ENCODE data around the gene ANKRD65.

Gene ANKRD65

DNA sequence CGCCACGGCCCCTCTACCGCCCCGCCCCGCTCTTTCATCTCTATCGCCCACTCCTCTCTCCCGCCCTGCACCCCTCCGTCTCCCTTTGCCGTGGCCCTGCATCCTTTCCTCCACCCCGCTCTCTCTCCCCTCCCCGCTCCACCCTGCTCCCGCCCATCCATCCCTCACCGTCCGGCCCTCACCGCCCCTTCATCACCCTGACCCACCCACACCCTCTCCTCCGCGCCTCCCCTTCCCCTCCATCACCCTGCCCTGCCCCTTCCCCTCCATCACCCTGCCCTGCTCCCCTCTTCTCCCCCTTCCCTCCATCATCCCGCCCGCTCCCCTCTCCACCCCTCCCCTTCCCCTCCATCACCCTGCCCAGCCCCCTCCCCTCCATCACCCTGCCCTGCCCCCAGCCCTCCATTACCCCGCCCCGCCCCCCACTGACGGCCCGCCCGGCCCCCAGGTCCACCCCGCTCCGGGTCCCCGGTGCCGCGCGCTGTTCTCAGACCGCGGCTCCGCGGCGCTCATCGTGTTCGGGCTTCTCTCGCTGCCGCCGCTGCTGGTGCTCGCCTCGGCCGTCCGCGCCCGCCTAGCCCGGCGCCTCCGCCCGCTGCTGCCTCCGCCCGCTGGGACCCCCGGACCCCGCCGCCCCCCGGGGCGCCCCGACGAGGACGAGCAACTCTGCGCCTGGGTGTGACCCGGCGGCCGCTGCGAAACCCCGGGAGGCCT lies 6.2 kb upstream of the ANKRD65 start:
- Histone ChIP-seq H3K4me3 (ENCODE audit: control insufficient read depth in 1 of 7, extremely low read depth in 1 of 7, insufficient read depth in 4 of 7, low read depth in 2 of 7, low read length in 6 of 7) (peak overlapping the region in 2 of 7 experiments; percentile 40 to 50), H3K27ac (ENCODE audit: insufficient read depth in 1 of 2, low read depth in 1 of 2, low read length in 2 of 2, poor library complexity in 1 of 2, severe bottlenecking in 2 of 2) (no peak overlapping the region), H3K9me3 (ENCODE audit: control extremely low read depth in 1 of 5, control insufficient read depth in 4 of 5, insufficient read depth in 2 of 5, low read depth in 1 of 5, low read length in 4 of 5) (no peaks in the 10 kb centered on the region), H3K27me3 (replicated peaks in 2 of 5; ENCODE audit: control insufficient read depth in 4 of 5, insufficient read depth in 5 of 5, low read length in 4 of 5) (peaks cover 0 to 4% (median 0%) of the 10 kb centered on the region in 5 experiments), H3K4me1 (ENCODE audit: control extremely low read depth in 1 of 4, control insufficient read depth in 4 of 4, insufficient read depth in 4 of 4, low read length in 3 of 4) (peaks cover 0 to 39% (median 22%) of the 10 kb centered on the region in 4 experiments), H3K36me3 (ENCODE audit: control insufficient read depth in 4 of 4, insufficient read depth in 4 of 4, low read length in 3 of 4) (no peaks in the 10 kb centered on the region)
- WGBS (ENCODE audit: insufficient coverage), result 11% methylated on average over 59 of the region's 66 CpGs
- DNase-seq, result peak in 1 of 3 donors; percentile 37
- ChIA-PET POLR2A (no interaction called here), CTCF (no interaction called here)

DNA sequence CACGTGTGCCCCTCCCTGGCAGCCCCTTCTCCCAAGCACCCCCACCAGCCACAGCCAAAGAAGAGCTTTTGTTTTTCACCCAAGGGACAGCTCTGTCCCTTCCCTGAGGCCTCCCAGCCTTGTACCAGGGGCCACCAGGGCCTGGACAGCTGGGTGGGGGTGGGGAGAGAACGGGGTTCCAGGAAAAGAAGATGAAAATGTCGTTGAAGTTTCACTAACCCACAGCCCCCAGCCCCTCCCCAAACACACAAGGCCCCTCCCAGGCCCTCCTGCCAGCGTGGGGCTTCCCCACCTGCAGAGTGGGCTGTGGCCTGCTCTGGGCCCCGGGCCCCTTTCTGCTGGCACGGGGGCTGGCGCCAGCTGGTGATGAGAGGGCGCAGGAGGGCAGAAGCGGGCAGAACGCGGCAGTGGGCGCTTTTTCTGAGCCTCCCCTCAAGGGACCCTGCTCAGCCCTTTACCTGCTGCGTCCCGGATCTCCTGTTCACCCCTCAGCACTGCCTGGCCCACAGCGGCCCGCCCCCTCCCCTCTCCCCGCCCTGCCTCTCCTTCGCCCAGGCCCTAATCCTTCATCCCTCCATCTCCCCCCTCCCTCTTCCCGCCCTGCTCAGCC lies 5.5 kb upstream of the ANKRD65 start:
- WGBS (ENCODE audit: insufficient coverage), result 29% methylated on average over 15 of the region's 19 CpGs
- Histone ChIP-seq H3K27me3 (replicated peaks in 2 of 5; ENCODE audit: control insufficient read depth in 4 of 5, insufficient read depth in 5 of 5, low read length in 4 of 5) (peaks cover 0 to 4% (median 0%) of the 10 kb centered on the region in 5 experiments), H3K4me1 (ENCODE audit: control extremely low read depth in 1 of 4, control insufficient read depth in 4 of 4, insufficient read depth in 4 of 4, low read length in 3 of 4) (peaks cover 0 to 32% (median 15%) of the 10 kb centered on the region in 4 experiments), H3K9me3 (ENCODE audit: control extremely low read depth in 1 of 5, control insufficient read depth in 4 of 5, insufficient read depth in 2 of 5, low read depth in 1 of 5, low read length in 4 of 5) (no peaks in the 10 kb centered on the region), H3K36me3 (ENCODE audit: control insufficient read depth in 4 of 4, insufficient read depth in 4 of 4, low read length in 3 of 4) (no peaks in the 10 kb centered on the region), H3K4me3 (ENCODE audit: control insufficient read depth in 1 of 7, extremely low read depth in 1 of 7, insufficient read depth in 4 of 7, low read depth in 2 of 7, low read length in 6 of 7) (peak overlapping the region in 1 of 7 experiments; percentile 25), H3K27ac (ENCODE audit: insufficient read depth in 1 of 2, low read depth in 1 of 2, low read length in 2 of 2, poor library complexity in 1 of 2, severe bottlenecking in 2 of 2) (no peak overlapping the region)
- POLR2A ChIA-PET, result no interaction called here
- peak in 2 of 3 donors; percentile 54 to 67 for DNase-seq
- CTCF ChIA-PET, result interaction anchor here (1.0 to 1.1 kb wide), 3 partner anchors 10 to 24 kb away, joined by 3 to 5 read pairs (median 4); no protein-coding TSS in a partner anchor

DNA sequence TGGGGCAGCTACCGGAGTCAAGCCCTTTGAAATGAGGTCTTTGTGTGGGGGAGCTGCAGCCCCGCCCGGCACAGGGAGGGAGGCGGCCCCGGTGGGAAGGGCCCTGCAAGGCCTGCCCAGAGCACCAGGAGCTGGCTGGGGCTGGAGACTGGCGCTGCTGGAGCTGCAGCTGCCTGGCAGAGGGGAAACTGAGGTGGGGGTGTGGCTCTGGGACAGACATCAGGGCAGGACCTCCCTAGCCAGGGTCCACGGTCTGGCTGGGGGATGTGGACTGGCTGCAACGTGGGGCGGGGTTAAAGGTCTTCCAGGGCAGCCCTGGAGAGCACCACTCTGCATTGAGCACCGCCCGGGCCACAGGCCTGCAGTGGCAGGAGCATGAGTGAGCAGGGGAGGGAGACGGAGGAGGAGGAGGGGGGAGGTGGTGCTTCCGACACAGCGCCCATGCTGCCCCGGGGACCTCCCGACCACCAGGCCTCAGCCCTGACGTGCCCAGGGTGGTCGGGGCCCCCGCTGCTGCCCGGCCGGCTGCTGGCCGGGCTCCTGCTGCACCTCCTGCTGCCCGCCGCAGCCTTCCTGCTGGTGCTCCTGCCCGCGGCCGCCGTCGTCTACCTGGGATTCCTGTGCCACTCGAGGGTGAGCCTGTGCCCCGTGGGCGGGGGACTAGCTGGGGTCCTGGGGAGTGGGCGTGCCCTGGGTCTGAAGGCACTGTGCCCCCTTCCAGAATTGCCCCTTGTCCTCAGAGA lies 4.8 kb upstream of the ANKRD65 start:
- ChIA-PET CTCF (interaction anchor here (1.0 to 1.8 kb wide), 5 partner anchors 11 to 24 kb away, joined by 3 to 5 read pairs (median 4); no protein-coding TSS in a partner anchor), POLR2A (no interaction called here)
- Histone ChIP-seq H3K27ac (ENCODE audit: insufficient read depth in 1 of 2, low read depth in 1 of 2, low read length in 2 of 2, poor library complexity in 1 of 2, severe bottlenecking in 2 of 2) (no peak overlapping the region), H3K27me3 (replicated peaks in 2 of 5; ENCODE audit: control insufficient read depth in 4 of 5, insufficient read depth in 5 of 5, low read length in 4 of 5) (peaks cover 0 to 5% (median 0%) of the 10 kb centered on the region in 5 experiments), H3K36me3 (ENCODE audit: control insufficient read depth in 4 of 4, insufficient read depth in 4 of 4, low read length in 3 of 4) (no peaks in the 10 kb centered on the region), H3K4me1 (ENCODE audit: control extremely low read depth in 1 of 4, control insufficient read depth in 4 of 4, insufficient read depth in 4 of 4, low read length in 3 of 4) (peaks cover 0 to 26% (median 13%) of the 10 kb centered on the region in 4 experiments), H3K4me3 (ENCODE audit: control insufficient read depth in 1 of 7, extremely low read depth in 1 of 7, insufficient read depth in 4 of 7, low read depth in 2 of 7, low read length in 6 of 7) (peak overlapping the region in 1 of 7 experiments; percentile 25), H3K9me3 (ENCODE audit: control extremely low read depth in 1 of 5, control insufficient read depth in 4 of 5, insufficient read depth in 2 of 5, low read depth in 1 of 5, low read length in 4 of 5) (no peaks in the 10 kb centered on the region)
- DNase-seq, result no peak
- 56% methylated on average over 27 of the region's 33 CpGs for WGBS (ENCODE audit: insufficient coverage)

DNA sequence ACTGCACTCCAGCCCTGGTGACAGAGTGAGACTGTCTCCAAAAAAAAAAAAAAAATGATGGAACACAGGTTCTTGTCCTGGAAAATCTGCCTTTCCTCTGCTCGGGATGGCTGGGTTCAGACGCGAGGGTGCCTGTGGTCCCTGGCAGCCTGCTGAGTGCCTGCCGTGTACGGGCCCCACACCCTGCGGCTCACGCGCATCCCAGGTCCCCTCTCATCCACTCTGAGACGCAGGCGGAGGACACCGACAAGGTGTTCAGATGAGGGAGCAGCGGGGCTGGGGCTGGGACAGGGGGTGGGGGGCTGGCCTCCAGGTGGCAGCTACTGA lies 4.3 kb upstream of the ANKRD65 start:
- WGBS (ENCODE audit: insufficient coverage), result 90% methylated on average over 11 of the region's 12 CpGs
- H3K9me3 ChIP-seq (ENCODE audit: control extremely low read depth in 1 of 5, control insufficient read depth in 4 of 5, insufficient read depth in 2 of 5, low read depth in 1 of 5, low read length in 4 of 5), result no peaks in the 10 kb centered on the region
- peaks cover 0 to 22% (median 11%) of the 10 kb centered on the region in 4 experiments for H3K4me1 ChIP-seq (ENCODE audit: control extremely low read depth in 1 of 4, control insufficient read depth in 4 of 4, insufficient read depth in 4 of 4, low read length in 3 of 4)
- POLR2A ChIA-PET, result no interaction called here
- H3K27ac ChIP-seq (ENCODE audit: insufficient read depth in 1 of 2, low read depth in 1 of 2, low read length in 2 of 2, poor library complexity in 1 of 2, severe bottlenecking in 2 of 2), result no peak overlapping the region
- H3K27me3 ChIP-seq (replicated peaks in 2 of 5; ENCODE audit: control insufficient read depth in 4 of 5, insufficient read depth in 5 of 5, low read length in 4 of 5), result peaks cover 0 to 10% (median 0%) of the 10 kb centered on the region in 5 experiments
- CTCF ChIA-PET, result interaction anchor here (0.8 to 1.8 kb wide), 4 partner anchors 10 to 12 kb away, joined by 3 to 5 read pairs (median 4); no protein-coding TSS in a partner anchor
- no peak overlapping the region for H3K4me3 ChIP-seq (ENCODE audit: control insufficient read depth in 1 of 7, extremely low read depth in 1 of 7, insufficient read depth in 4 of 7, low read depth in 2 of 7, low read length in 6 of 7)
- H3K36me3 ChIP-seq (ENCODE audit: control insufficient read depth in 4 of 4, insufficient read depth in 4 of 4, low read length in 3 of 4), result no peaks in the 10 kb centered on the region
- no peak for DNase-seq

DNA sequence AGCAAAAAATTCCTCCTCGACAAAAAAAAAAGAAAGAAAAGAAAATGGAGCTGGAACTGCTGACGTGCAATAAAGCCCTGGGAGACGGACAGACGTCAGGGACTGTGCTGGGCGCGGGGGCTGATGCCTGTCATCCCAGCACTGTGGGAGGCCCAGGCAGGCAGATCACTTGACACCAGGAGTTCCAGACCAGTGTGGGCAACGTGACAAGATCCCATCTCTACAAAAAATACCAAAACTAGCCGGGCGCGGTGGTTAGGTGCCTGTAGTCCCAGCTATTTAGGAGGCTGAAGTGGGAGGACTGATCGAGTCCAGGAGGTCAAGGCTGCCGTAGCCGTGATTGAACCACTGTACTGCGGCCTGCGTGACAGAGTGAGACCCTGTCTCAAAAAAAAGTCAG lies 3.6 kb upstream of the ANKRD65 start:
- H3K4me3 ChIP-seq (ENCODE audit: control insufficient read depth in 1 of 7, extremely low read depth in 1 of 7, insufficient read depth in 4 of 7, low read depth in 2 of 7, low read length in 6 of 7), result no peak overlapping the region
- ChIA-PET CTCF (interaction anchor here (0.8 to 1.8 kb wide), 6 partner anchors 9 to 17 kb away, joined by 3 to 6 read pairs (median 4); no protein-coding TSS in a partner anchor), POLR2A (no interaction called here)
- no peak overlapping the region for H3K27ac ChIP-seq (ENCODE audit: insufficient read depth in 1 of 2, low read depth in 1 of 2, low read length in 2 of 2, poor library complexity in 1 of 2, severe bottlenecking in 2 of 2)
- no peaks in the 10 kb centered on the region for H3K9me3 ChIP-seq (ENCODE audit: control extremely low read depth in 1 of 5, control insufficient read depth in 4 of 5, insufficient read depth in 2 of 5, low read depth in 1 of 5, low read length in 4 of 5)
- peaks cover 0 to 11% (median 0%) of the 10 kb centered on the region in 5 experiments for H3K27me3 ChIP-seq (replicated peaks in 2 of 5; ENCODE audit: control insufficient read depth in 4 of 5, insufficient read depth in 5 of 5, low read length in 4 of 5)
- DNase-seq, result no peak
- H3K4me1 ChIP-seq (ENCODE audit: control extremely low read depth in 1 of 4, control insufficient read depth in 4 of 4, insufficient read depth in 4 of 4, low read length in 3 of 4), result peaks cover 0 to 23% (median 12%) of the 10 kb centered on the region in 4 experiments
- 98% methylated on average over 9 of the region's 15 CpGs for WGBS (ENCODE audit: insufficient coverage)
- H3K36me3 ChIP-seq (ENCODE audit: control insufficient read depth in 4 of 4, insufficient read depth in 4 of 4, low read length in 3 of 4), result no peaks in the 10 kb centered on the region

DNA sequence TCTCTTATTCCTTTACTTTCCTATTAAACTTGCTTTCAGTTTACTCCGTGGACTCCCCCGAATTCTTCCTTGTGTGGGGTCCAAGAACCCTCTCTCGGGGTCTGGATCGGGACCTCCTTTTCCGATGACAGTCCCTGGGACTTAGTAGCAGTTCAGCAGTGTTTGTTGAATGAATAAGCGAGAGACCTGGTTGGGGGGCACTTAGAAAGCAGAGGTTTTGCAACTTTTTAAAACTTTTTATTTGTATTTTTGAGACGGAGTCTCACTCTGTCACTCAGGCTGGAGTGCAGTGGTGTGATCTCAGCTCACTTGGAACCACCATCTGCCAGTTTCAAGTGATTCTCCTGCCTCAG lies 2.1 kb upstream of the ANKRD65 start:
- DNase-seq, result no peak
- Histone ChIP-seq H3K27ac (ENCODE audit: insufficient read depth in 1 of 2, low read depth in 1 of 2, low read length in 2 of 2, poor library complexity in 1 of 2, severe bottlenecking in 2 of 2) (no peak overlapping the region), H3K9me3 (ENCODE audit: control extremely low read depth in 1 of 5, control insufficient read depth in 4 of 5, insufficient read depth in 2 of 5, low read depth in 1 of 5, low read length in 4 of 5) (no peaks in the 10 kb centered on the region), H3K4me3 (ENCODE audit: control insufficient read depth in 1 of 7, extremely low read depth in 1 of 7, insufficient read depth in 4 of 7, low read depth in 2 of 7, low read length in 6 of 7) (no peak overlapping the region), H3K36me3 (ENCODE audit: control insufficient read depth in 4 of 4, insufficient read depth in 4 of 4, low read length in 3 of 4) (no peaks in the 10 kb centered on the region), H3K27me3 (replicated peaks in 2 of 5; ENCODE audit: control insufficient read depth in 4 of 5, insufficient read depth in 5 of 5, low read length in 4 of 5) (peaks cover 0 to 17% (median 0%) of the 10 kb centered on the region in 5 experiments), H3K4me1 (ENCODE audit: control extremely low read depth in 1 of 4, control insufficient read depth in 4 of 4, insufficient read depth in 4 of 4, low read length in 3 of 4) (peaks cover 0 to 28% (median 13%) of the 10 kb centered on the region in 4 experiments)
- WGBS (ENCODE audit: insufficient coverage), result 96% methylated on average over 6 of the region's 7 CpGs
- POLR2A ChIA-PET, result interaction anchor here (0.6 kb wide), 1 partner anchor 192 kb away, joined by 3 read pairs; no protein-coding TSS in a partner anchor
- CTCF ChIA-PET, result interaction anchor here (1.6 kb wide), 1 partner anchor 16 kb away, joined by 3 read pairs; no protein-coding TSS in a partner anchor
